ENCODE data around the gene MACROD2.

GRCh38 chr20:15068486-15068885 is 1073.2 kb downstream of the MACROD2 start:
- TF ChIP-seq CTCF (optimal IDR thresholded peaks at IDR 0.05 in 1 of 3, IDR thresholded peaks at IDR 0.05 in 1 of 3, conservative IDR thresholded peaks at IDR 0.05 in 1 of 3; ENCODE audit: extremely low read depth in 1 of 3, insufficient read depth in 2 of 3, low read length in 3 of 3) (no peak), EZH2 (IDR thresholded peaks at IDR 0.05; ENCODE audit: low read length) (no peak)
